ENCODE results near the gene ATOSB.

- no peak for TF ChIP-seq ELF4 (IDR thresholded peaks at IDR 0.05)
- TF ChIP-seq PKNOX1 (IDR thresholded peaks at IDR 0.05): no peak
- TF ChIP-seq BHLHE40 (IDR thresholded peaks at IDR 0.05; ENCODE audit: borderline replicate concordance): no peak
- TF ChIP-seq SUZ12 (IDR thresholded peaks at IDR 0.05): no peak
- TF ChIP-seq SP1 (IDR thresholded peaks at IDR 0.05): no peak
- TF ChIP-seq FOXM1 (IDR thresholded peaks at IDR 0.05; ENCODE audit: borderline replicate concordance): no peak
- no peak for TF ChIP-seq TARDBP (IDR thresholded peaks at IDR 0.05)
- no peak for TF ChIP-seq L3MBTL2 (conservative IDR thresholded peaks at IDR 0.05)
- TF ChIP-seq LEF1 (IDR thresholded peaks at IDR 0.05; ENCODE audit: borderline replicate concordance): no peak
- no peak for TF ChIP-seq ARNT (IDR thresholded peaks at IDR 0.05)
- TF ChIP-seq ZNF384 (IDR thresholded peaks at IDR 0.05): no peak
- no peak for TF ChIP-seq FOXA1 (IDR thresholded peaks at IDR 0.05)
Measured at GRCh38 chr9:35104586-35104985, 11.1 kb downstream of the ATOSB start.
